NCI-H2171 treated with DMSO at 0.1 percent for 48 hours (cell line): Measurements from ENCODE around the gene LEP.
"Not testable (repeated sequence)": the region's sequence is repeated elsewhere in the genome, so short reads cannot be mapped to it uniquely, and the experiment has no call there.

Experiments
- DNase-seq: peaks from one replicate; lab custom pipeline; 2025; lab: John Stamatoyannopoulos, UW

Gene LEP

DNA sequence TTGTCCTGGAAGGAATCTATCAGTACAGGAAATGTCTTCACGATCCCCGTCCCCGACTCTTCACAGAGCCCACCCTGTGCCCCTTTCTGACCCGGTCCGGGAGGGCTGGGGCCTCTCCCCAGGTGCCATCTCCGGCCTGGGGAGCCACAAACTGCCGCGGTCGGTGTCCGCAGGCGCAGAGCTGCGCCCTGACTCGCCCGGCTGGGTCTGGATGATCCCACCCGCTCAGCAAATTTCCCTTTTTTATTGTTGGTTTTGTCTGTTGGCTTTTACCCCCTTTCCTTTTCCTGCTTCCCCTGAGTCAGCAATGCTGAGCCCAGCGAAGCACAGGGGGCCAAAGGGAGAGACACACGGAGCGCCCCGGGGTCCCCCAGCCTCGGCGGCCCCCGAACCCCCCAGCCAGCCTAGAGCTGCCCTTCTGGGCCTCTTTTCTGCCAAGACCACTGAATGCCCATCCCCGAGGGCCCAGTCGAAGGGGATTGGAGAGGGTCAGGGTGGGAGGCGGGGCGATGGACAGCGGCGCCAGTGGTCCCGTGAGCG lies 30.9 kb downstream of the LEP start:
- DNase-seq, result no peak

DNA sequence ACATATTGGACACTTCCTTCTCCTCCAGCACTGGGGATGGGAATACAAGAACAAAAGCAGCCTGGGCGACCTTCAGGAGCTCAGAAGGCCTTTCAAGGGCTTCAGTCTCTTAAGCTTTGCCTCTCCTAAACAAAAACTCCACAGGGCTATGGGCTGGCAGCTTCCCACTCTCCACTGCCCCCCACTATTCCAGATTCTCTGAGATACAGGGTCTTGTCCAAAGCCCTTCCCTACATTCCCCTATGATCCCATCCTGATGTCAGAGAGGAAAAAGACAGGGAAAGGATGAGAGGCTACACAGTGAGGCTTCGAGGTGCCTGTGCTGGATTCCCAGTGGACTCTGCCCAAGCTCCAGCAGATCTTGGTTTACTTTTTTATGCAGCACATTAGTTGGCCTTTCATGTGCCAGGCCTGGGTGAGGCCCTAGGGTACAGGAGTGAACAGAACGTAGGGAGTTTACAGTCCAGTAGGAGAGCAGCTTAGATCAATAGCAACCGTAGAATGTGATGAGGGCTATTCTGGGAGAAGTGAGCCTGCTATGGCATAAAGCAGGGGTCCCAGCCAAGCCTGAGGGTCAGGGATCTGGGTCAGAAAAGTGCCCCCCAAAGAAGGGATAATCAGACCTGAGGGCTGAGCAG lies 33.3 kb downstream of the LEP start:
- no peak for DNase-seq

DNA sequence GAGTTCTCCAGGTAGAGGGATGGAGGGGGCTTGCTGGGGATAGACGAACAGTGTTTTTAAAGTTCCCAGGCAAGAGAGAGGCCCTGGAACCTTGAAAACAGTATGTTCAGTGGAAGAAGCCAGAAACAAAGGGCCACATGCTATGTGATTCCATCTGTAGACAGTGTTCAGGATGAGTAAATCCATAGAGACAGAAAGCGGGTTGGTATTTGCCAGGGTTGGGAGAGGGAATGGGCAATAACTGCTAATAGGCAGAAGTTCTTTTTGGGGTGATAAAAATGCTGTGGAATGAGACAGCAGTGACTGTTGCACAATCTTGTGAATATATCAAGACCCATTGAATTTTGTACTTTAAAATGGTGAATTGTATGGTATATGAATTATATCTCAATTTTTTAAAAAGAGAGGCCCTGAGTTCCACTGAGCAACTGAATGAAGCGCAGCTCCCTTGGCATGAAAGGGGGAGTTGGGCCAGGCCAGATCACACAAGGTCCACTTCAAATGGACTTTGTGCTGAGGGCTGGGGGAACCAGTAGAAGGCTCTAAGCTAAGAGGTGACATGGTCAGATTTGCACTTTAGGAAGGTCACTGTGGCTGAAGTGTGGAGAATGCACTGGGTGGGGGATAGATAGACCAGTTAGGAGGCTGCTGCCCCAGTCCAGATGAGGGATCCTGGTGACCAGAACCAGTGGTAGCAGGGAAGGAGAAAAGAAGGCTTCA lies 34.0 kb downstream of the LEP start:
- DNase-seq, result no peak

DNA sequence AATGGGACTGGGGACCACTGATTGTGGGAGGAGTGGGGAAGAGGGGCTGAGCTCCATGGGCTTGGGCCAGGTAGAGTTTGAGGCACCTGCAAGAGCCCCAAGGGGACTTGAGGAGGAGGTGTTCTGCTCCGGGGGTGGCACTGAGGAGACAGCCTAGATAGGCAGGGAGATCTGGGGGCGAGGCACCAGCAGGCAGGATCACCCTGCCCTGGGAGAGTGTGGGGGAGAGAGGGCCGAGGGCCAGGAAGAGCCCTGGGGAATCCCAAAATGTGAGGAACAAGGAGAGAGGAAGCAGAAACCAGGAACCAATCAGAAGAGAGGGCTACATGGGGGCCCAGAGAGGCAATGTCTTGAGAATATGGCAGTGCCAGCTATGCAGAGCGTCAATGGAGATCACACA lies 34.6 kb downstream of the LEP start:
- DNase-seq, result no peak

DNA sequence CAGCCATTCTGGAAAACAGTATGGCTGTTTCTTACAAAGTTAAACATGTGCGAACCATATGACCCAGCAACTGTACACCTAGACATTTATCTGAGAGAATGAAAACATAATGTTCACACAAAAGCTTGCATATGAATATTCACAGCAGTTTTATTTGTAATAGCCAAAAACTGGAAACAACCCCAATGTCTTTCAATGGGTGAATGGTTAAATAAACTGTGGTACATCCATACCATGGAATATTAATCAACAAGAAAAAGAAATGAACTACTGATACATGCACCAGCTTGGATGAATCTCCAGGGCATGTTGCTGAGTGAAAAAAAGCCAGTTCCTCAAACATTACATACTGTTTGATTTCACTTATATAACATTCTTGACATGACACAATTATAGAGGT lies 37.3 kb downstream of the LEP start:
- DNase-seq, result no peak

DNA sequence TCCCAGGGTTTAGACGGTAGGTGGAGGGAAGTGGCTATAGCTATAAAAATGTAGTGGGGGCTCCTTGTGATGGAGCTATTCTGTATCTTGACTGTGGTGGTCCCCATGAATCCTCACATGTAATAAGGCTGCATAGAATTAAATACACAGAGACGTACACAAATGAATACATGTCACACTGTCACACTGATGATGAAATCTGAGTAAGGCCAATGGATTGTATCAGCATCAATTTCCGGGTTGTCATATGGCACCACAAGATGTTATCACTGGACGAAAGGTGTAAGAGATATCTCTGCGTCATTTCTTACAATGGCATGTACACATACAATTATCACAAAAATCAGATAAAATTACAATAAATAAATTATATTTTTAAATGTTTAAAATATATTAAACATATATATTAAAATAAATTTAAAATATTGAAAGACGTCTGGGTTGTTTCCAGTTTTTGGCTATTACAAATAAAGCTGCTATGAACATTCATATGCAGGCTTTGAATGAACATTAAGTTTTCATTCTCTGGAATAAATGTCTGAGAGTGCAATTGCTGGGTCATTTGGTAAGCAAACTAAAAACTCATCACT lies 38.1 kb downstream of the LEP start:
- no peak for DNase-seq

DNA sequence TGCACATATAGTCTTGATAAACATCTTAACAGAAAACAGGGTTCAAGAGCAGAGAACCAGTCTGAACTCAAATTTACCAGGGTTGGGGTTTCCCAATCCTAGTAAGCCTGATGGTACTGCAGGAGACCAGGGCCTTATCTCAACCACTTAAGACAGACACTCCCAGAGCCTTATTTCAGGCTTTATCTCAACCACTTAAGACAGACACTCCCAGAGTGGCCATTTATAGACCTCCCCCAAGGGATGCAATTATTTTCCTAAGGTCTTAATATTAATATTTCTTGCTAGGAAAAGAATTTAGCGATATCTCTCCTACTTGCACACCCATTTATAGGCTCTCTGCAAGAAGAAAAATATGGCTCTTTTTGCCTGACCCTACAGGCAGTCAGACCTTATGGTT lies 39.4 kb downstream of the LEP start:
- not testable (repeated sequence) for DNase-seq

DNA sequence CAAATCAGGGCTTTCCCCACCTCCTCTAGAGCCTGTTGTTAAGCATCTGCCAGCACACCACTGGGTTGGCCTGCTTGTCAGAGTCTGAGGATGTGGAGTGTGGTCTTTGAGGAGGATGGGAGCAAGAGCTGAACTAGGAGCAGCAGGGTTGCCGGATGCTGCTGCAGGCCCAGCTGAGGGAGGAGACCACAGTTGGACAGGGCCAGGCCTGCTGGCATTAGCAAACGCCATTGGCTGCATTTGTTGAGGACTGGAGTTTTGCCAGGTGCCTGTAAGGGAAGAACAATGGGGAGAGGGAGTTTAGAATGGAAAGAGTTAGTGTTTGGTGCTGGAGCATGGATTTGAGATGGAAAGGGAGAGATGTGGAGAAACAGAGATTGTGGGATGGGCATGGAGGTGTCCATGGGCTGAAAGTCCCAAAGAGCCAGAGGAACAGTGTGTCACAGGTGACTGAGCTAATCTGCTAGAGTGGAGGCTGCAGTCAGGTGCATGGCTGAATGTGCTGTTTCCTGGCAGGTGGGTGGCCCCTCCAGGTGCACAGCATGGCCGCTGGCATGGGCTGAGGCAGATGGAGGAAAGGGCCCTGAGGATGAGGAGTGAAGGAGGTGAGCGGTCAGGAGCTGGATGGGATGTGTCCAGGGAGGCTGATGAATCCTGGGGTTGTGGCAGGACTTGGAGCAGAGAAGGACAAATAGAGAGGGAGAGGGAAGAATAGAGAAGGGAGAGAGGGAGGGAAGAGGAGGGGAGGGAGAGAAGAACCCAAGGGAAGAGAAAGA lies 40.7 kb downstream of the LEP start:
- no peak for DNase-seq

DNA sequence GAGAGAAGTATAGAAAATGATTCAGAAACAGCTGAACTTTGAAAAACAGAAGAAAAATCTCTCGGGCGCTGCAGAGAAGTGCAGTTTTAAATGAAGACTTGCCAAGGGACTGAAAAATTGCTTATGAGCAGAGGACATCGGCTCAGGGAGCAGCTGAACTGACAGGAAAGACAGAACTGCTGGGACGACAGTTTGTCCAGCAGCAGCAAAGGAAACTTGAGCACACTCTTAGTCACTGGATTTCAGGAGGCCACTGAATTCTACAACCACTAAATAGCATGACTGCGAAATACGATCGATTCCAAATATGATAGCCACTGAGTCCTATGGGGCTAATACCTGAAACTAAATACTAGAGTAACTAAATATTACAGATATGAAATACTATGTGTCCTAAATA lies 43.0 kb downstream of the LEP start:
- no peak for DNase-seq

DNA sequence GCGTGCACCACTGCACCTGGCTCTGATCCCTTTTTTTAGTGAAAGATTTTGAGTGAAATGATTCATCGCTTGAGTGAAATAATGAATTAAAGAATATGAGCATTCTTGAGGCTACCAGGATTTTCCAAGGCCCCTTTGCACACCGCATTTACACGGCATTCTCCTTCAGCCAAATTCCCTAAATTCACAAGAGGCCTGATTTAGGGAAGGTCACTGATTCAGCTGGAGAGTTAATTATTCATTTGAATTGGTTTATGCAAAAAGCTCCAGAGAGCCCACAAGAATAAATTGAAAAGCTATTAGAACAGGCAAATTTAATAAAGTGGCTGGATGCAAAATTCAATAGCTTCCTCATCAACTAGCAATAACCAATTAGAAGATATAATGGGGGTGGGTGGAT lies 46.5 kb downstream of the LEP start:
- no peak for DNase-seq

DNA sequence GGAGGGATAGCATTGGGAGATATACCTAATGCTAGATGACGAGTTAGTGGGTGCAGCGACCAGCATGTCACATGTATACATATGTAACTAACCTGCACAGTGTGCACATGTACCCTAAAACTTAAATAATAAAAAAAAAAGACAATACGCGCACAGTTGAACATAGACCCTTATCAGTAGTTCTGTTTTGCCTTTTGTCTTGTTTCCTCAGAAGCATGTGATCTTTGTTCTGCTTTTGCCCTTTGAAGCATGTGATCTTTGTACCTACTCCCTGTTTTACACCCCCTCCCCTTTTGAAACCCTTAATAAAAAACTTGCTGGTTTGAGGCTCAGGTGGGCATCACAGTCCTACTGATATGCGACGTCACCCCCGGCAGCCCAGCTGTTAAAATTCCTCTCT lies 56.9 kb downstream of the LEP start:
- DNase-seq, result not testable (repeated sequence)

DNA sequence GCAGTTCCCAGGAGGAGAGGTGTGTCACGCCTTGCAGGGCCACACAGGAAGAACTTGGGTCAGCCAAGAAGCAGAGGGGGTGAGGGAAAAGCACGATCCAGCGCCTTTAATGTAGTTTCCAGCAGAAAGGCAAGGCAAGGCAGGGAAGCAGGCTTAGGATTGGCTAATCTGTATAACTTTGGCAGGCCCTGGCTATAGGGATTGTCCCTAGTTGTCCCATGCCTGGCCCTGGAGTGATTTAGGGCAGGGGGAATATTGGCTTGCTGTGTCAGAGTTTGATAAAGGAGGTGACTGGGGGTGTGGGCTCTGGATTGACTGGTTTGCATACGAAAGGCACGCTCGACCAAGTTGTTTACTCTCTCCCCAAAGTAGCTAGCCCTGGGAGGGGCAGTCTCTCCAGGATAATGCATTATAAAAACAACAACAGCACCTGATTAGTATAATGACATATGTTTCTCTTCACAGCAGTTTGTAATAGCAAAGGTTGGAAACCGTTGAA lies 58.1 kb downstream of the LEP start:
- DNase-seq, result no peak

DNA sequence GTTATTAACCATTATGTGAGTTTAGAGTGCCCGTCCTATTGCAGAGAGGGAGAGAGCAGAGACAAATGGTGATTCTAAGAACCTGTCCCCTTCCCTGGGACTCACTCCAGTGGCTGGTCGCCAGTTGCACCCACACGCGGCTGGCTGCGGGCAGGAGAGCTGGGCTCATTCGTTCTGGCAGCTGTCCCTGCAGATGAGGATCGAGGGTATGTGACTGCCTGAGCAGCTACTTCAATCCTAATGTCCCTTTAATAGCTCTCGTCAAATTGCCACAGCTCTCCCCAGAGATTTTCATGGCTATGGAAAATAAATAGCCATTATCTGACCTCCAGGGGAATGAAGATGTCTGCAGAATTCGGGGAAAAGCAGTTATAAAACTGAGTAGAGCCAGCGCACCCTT lies 61.1 kb downstream of the LEP start:
- no peak for DNase-seq

DNA sequence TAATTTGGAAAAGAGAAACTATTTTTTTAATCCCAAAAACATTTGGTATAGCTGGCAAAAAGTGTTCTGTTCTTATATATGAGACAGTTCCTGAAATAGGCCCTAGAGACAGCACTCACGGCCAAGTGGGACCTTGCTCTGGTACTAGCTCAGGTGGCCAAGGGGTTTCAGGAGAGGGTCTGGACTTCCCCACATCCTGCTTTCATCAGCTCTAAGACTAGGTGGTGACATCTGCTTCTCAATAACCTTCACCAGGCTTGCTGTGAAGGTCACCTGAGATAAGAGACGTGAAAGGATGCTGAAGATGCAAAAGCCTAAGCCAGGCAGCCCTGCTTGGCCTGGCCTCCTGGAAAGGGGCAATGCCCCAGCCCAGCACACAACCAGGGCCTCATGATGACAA lies 62.1 kb downstream of the LEP start:
- no peak for DNase-seq

DNA sequence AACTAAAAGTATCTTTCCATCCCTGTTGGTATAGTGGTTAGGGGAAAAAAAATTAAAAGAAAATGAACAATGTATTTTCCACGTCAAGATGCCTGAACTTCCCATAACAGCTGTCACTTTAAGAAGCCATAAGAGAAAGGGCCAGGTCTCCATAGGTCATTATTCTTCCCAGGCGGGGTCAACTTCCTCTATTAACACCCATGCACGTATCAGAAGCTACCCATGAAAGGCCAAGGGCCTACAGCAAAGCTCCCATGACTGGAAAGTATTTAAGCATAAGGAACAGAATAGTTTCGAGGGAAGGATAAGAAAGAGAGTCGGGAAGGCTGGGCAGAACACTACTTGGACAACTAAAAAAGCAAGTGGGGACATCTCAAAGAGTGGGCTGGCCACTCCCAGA lies 62.6 kb downstream of the LEP start:
- no peak for DNase-seq

DNA sequence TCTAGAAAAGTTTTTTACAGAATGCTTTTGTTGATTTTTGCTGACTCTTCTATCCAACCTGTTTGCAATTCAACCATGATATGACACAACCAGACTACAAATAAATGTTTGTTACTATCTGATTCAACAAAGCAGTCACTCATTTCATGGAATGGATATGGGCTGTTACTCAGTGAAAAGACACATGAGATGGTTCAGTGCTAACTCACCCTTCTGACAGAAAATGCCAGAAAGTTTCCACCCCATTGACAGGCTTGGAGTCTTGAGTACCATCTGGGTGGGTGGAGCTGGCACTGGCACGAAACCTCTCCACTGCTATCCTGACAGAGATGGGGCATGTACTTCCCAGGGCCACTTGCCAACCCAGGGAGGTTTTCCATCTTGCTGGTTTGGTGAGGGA lies 63.1 kb downstream of the LEP start:
- DNase-seq, result peak; percentile 19

DNA sequence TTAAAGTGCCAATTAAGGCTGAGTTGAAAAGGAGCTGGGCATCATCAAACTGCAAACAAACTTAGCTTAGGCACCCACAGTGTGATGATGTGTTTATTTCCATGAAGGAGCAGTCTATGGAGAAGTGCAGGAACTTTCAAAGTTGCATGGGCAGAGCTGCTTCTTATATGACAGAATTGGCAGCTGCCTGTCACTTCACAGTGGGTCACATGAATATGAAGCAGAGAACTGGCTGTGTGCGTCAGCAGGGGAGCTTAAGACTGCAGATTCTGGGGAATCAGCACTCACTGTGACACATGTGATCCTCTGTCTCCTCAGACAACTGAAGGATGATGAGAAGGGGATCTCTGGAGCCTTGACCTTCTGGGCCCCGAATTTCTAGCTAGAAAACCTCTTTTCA lies 66.0 kb downstream of the LEP start:
- no peak for DNase-seq
